Measurements from ENCODE around the gene TCF19. TPM values are rescaled to one million over a fixed set of nuclear protein-coding genes. Genes with fewer than 3 reads are reported as not detected.
"Not testable (repeated sequence)": the region's sequence is repeated elsewhere in the genome, so short reads cannot be mapped to it uniquely, and the experiment has no call there.

The TCF19 gene
- total RNA-seq, 1 donor from 2014 or later, result 8.5 TPM

DNA sequence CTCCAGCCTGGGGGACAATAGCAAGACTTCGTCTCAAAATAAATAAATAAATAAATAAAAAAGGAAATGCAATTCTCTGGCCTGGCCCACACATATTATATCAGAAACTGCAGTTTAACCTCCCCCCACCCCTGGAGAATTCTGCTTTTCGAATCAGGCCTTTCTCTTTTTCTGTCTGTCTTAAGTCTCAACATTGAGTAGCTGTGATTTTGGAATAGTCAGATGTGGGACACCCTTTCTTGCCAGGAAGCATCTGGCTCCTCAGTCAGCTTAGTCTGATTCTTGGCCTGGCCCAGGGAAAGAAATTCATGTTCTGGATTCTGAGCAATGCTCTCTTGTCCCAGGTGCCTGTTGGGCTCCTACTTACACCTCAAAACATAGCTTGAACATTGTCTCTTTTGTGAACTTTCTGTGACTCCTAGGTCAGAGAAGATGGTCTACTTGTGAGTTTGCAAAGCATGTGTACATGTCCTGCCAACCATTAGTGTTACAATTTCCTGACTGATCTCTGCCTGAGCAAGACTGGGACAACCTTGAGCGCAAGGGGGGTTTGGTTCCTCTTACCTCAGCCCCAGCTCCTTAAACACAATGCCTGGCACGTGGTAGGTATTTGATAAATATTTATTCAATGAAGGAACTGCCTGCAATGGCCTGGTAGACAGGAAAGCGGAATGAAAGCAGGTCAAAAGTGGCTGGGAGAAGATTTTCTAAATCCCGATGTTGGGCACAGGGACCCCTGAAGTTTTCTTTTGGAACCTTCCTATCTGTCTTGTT lies 35.9 kb downstream of the TCF19 start:
- Mint-ChIP-seq H3K36me3 (peaks cover 2% of the 10 kb centered on the region), H3K4me3 (no peak overlapping the region), H3K4me1 (peaks cover 9% of the 10 kb centered on the region), H3K9me3 (no peaks in the 10 kb centered on the region), H3K27me3 (ENCODE audit: low read depth) (no peaks in the 10 kb centered on the region), H3K27ac (no peak overlapping the region)
- TF ChIP-seq, protein P1, sequence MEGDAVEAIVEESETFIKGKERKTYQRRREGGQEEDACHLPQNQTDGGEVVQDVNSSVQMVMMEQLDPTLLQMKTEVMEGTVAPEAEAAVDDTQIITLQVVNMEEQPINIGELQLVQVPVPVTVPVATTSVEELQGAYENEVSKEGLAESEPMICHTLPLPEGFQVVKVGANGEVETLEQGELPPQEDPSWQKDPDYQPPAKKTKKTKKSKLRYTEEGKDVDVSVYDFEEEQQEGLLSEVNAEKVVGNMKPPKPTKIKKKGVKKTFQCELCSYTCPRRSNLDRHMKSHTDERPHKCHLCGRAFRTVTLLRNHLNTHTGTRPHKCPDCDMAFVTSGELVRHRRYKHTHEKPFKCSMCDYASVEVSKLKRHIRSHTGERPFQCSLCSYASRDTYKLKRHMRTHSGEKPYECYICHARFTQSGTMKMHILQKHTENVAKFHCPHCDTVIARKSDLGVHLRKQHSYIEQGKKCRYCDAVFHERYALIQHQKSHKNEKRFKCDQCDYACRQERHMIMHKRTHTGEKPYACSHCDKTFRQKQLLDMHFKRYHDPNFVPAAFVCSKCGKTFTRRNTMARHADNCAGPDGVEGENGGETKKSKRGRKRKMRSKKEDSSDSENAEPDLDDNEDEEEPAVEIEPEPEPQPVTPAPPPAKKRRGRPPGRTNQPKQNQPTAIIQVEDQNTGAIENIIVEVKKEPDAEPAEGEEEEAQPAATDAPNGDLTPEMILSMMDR (IDR thresholded peaks at IDR 0.05; ENCODE audit: unreplicated experiment), result no peak
- no peak for DNase-seq (ENCODE audit: low spot score in 2 of 2, unreplicated experiment in 2 of 2)

DNA sequence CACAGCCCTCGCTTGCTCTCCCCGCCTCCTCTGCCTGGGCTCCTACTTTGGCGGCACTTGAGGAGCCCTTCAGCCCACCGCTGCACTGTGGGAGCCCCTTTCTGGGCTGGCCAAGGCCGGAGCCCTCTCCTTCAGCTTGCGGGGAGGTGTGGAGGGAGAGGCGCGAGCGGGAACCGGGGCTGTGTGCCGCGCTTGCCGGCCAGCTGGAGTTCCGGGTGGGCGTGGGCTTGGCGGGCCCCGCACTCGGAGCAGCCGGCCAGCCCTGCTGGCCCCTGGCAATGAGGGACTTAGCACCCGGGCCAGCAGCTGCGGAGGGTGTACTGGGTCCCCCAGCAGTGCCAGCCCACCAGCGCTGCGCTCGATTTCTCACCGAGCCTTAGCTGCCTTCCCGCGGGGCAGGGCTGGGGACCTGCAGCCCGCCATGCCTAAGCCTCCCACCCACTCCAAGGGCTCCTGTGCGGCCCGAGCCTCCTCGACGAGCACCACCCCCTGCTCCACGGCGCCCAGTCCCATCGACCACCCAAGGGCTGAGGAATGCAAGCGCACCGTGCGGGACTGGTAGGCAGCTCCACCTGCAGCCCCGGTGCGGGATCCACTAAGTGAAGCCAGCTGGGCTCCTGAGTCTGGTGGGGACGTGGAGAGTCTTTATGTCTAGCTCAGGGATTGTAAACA lies 37.1 kb downstream of the TCF19 start:
- not testable (repeated sequence) for H3K4me1 Mint-ChIP-seq; H3K9me3 Mint-ChIP-seq; H3K36me3 Mint-ChIP-seq; H3K27me3 Mint-ChIP-seq (ENCODE audit: low read depth); H3K27ac Mint-ChIP-seq; H3K4me3 Mint-ChIP-seq; DNase-seq (ENCODE audit: low spot score in 2 of 2, unreplicated experiment in 2 of 2)

DNA sequence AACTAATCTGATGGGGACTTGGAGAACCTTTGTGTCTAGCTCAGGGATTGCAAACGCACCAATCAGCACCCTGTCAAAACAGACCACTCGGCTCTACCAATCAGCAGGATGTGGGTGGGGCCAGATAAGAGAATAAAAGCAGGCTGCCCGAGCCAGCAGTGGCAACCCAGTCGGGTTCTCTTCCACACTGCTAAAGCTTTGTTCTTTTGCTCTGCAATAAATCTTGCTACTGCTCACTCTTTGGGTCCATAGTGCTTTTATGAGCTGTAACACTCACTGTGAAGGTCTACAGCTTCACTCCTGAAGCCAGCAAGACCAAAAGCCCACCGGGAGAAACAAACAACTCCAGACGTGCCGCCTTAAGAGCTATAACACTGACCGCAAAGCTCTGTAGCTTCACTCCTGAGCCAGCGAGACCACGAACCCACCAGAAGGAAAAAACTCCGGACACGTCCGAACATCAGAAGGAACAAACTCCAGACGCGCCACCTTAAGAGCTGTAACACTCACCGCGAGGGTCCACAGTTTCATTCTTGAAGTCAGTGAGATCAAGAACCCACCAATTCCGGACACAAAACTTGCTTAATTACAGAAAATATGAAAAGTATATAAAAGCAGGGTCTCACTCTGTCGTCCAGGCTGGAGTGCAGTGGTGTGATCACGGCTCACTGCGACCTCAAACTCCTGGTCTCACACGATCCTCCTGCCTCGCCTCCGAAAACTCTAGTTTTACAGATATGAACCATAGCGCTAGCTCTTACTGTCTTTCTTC lies 38.0 kb downstream of the TCF19 start:
- H3K9me3 Mint-ChIP-seq; H3K27me3 Mint-ChIP-seq (ENCODE audit: low read depth); H3K36me3 Mint-ChIP-seq; DNase-seq (ENCODE audit: low spot score in 2 of 2, unreplicated experiment in 2 of 2); H3K4me1 Mint-ChIP-seq: not testable (repeated sequence)
- Mint-ChIP-seq H3K4me3 (peak overlapping the region; percentile 80), H3K27ac (peak overlapping the region; percentile 78)

DNA sequence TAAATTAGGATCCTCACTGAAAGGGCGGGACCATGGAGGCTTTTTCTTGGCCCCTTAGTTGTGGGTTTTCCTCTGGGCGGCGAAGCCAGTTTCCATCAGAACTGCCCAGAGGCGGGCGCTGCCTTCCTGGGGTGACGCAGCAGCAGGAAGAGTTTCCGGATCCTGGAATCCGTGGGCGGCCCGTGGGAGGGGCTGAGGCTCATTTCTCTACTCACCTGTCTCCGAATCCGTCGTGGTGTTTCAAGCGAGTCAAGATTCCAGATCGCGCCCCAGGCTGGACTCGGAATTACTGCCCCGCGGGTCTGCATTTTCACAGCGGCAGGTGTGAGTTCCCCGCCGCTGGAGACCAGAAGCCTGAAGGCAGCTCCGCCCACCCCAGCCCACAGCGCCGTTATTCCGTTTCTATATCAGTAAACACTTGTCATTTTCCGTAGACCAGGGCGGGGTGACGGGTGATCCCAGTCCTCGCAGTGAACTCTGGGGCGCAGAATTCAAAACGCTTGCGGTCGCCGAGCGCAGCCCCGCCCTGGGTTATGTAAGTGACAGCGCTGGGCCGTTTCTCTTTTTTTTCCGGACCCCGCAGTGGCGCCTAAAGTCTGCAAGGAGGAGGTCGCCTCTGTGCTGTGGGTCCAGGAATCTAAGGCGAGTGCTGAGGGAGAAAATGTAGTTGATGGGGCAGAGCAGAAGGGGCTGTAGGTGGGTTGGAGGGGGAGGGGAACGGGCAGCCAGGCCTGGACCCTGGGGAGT lies 39.3 kb downstream of the TCF19 start:
- peak; percentile 51 to 80 for DNase-seq (ENCODE audit: low spot score in 2 of 2, unreplicated experiment in 2 of 2)
- Mint-ChIP-seq H3K9me3 (peaks cover 4% of the 10 kb centered on the region), H3K36me3 (peaks cover 5% of the 10 kb centered on the region), H3K27ac (peak overlapping the region; percentile 78), H3K4me1 (peaks cover 10% of the 10 kb centered on the region), H3K4me3 (peak overlapping the region; percentile 80), H3K27me3 (ENCODE audit: low read depth) (no peaks in the 10 kb centered on the region)
- TF ChIP-seq, protein P1 (IDR thresholded peaks at IDR 0.05; ENCODE audit: unreplicated experiment), result no peak

DNA sequence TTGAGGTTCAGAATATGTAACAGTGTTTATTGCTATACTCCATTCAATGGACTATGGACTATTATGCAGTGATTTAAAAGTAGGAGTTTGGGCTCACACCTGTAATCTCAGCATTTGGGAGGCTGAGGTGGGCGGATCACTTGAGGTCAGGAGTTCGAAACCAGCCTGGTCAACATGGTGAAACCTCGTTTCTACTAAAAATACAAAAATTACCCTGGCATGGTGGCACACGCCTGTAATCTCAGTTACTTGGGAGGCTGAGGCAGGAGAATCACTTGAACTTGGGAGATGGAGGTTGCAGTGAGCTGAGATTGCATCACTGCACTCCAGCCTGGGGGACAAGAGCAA lies 40.7 kb downstream of the TCF19 start:
- DNase-seq (ENCODE audit: low spot score in 2 of 2, unreplicated experiment in 2 of 2); H3K4me3 Mint-ChIP-seq; H3K9me3 Mint-ChIP-seq; H3K27me3 Mint-ChIP-seq (ENCODE audit: low read depth); H3K36me3 Mint-ChIP-seq; H3K27ac Mint-ChIP-seq: not testable (repeated sequence)
- H3K4me1 Mint-ChIP-seq, result peaks cover 20% of the 10 kb centered on the region

DNA sequence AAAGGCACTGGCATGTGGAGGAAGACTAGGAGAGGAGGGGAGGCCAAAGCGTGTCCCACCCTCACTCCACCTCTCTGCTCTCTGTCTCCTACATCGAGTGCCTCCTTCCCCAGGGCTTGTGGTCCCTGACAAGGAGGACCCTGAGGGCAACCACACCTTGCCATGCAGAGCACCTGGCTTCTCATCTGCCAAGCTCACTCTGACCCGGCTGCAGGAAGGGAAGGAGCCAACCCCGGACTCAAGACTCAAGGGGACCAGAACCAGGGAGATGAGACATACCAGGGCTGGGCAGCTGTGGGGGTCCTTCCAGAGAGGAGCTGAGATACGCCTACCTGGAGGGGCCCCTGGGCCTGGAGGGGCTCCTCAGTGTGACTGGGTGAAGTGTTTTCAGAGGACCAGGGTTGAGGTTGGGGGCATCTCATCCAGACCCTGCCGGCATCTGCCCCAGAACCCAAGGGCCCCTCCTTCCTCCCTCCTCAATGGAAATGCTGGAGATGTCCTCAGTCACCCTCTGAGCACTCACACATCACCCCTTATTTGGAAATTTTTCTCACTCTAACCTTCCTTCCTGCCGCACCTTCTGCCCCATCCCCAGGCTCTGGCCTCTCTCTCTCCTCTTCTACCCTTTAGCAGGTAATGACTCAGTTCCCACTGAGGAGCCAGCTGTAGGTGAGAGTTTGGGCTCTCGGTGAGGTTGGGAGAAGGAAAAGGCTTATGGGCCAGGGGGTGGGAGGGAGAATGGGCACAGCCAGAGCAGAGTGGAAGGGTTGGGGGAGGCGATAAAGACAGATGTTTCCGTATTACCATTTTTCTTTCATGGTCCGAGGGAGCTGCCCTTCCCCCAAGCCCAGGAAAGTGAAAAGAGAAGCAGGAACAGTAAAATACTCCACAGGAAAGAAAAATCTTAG lies 44.1 kb downstream of the TCF19 start:
- TF ChIP-seq, protein P1 (IDR thresholded peaks at IDR 0.05; ENCODE audit: unreplicated experiment), result no peak
- no peak for DNase-seq (ENCODE audit: low spot score in 2 of 2, unreplicated experiment in 2 of 2)
- H3K9me3 Mint-ChIP-seq, result peaks cover 4% of the 10 kb centered on the region
- no peaks in the 10 kb centered on the region for H3K27me3 Mint-ChIP-seq (ENCODE audit: low read depth)
- H3K4me3 Mint-ChIP-seq, result no peak overlapping the region
- H3K27ac Mint-ChIP-seq, result peak overlapping the region; percentile 25
- H3K36me3 Mint-ChIP-seq, result peaks cover 4% of the 10 kb centered on the region
- H3K4me1 Mint-ChIP-seq, result peaks cover 20% of the 10 kb centered on the region

All from mesothelial cell of epicardium (in vitro differentiated cells).